PC-9 (cell line): ENCODE data around the gene BPIFB2. TPM values are rescaled to one million over a fixed set of nuclear protein-coding genes. Genes with fewer than 3 reads are reported as not detected.
"Not testable (repeated sequence)": the region's sequence is repeated elsewhere in the genome, so short reads cannot be mapped to it uniquely, and the experiment has no call there.

Experiments used
- BruUV-seq: library from RNA; stranded (reverse); fragments of 400-500 nt; replicated peaks from 2 replicates; lab custom pipeline; 2021; lab: Mats Ljungman, UMichigan
- CTCF ChIA-PET: fragments of 300-600 bp; sonication (Branson Sonifier 250); formaldehyde crosslinking; loops from one replicate; lab custom pipeline; 2022; ENCODE audit warnings: antibody characterized with exemption; lab: Charles Lee
- POLR2A ChIA-PET: fragments of 300-600 bp; sonication (Branson Sonifier 250); formaldehyde crosslinking; loops from one replicate; lab custom pipeline; 2022; ENCODE audit warnings: antibody characterized with exemption; ENCODE audit not compliant: unreplicated experiment; lab: Charles Lee
- DNase-seq, 2 experiments: peaks; one replicate each; pipeline versions ENCODE4 v3.0.0 to v3.0.0-alpha.2; 2015 to 2022; ENCODE audit warnings: mixed read lengths in 1 of 2
- H2AFZ ChIP-seq: fragments of 200-600 bp; sonication (generic); 2 replicates; pipeline ENCODE4 v1.8.1; 2017; ENCODE audit warnings: antibody characterized with exemption
- H3F3A ChIP-seq: fragments of 200-600 bp; sonication (generic); 2 replicates; pipeline ENCODE4 v1.8.1; 2017; ENCODE audit warnings: antibody characterized with exemption, mild to moderate bottlenecking, low read depth; ENCODE audit not compliant: insufficient read depth
- H3K27ac ChIP-seq: fragments of 200-600 bp; sonication (generic); 2 replicates; pipeline ENCODE4 v1.6.1; 2016; ENCODE audit warnings: mixed run types
- H3K27me3 ChIP-seq: fragments of 200-600 bp; sonication (generic); 2 replicates; pipeline ENCODE4 v1.6.1; 2016; ENCODE audit warnings: low read depth, mixed run types; ENCODE audit not compliant: insufficient read depth
- H3K36me3 ChIP-seq: fragments of 200-600 bp; sonication (generic); 2 replicates; pipeline ENCODE4 v1.6.1; 2016; ENCODE audit warnings: low read depth, mixed run types
- H3K4me1 ChIP-seq: fragments of 200-600 bp; sonication (generic); replicated peaks from 2 replicates; pipeline ENCODE4 v1.6.1; 2016; ENCODE audit warnings: mixed run types; ENCODE audit not compliant: insufficient read depth
- H3K4me2 ChIP-seq: fragments of 200-600 bp; sonication (generic); 2 replicates; pipeline ENCODE4 v1.6.1; 2017; ENCODE audit warnings: mixed run types
- H3K4me3 ChIP-seq: fragments of 200-600 bp; sonication (generic); 2 replicates; pipeline ENCODE4 v1.6.1; 2016; ENCODE audit warnings: mixed run types
- H3K79me2 ChIP-seq: fragments of 200-600 bp; sonication (generic); 2 replicates; pipeline ENCODE4 v1.6.1; 2017; ENCODE audit warnings: low read depth, mixed run types
- H3K9me2 ChIP-seq: fragments of 200-600 bp; sonication (generic); 2 replicates; pipeline ENCODE4 v1.8.1; 2017; ENCODE audit warnings: mild to moderate bottlenecking; ENCODE audit not compliant: insufficient read depth
- H3K9me3 ChIP-seq: fragments of 200-600 bp; sonication (generic); 2 replicates; pipeline ENCODE4 v1.8.1; 2016; ENCODE audit warnings: low read depth; ENCODE audit not compliant: insufficient read depth
- H4K20me1 ChIP-seq: fragments of 200-600 bp; sonication (generic); 2 replicates; pipeline ENCODE4 v1.8.1; 2017; ENCODE audit not compliant: insufficient read depth
- CTCF ChIP-seq: fragments of 200-600 bp; sonication (generic); conservative IDR thresholded peaks from 2 replicates; pipeline ENCODE4 v1.6.1; 2017; ENCODE audit warnings: mixed run types, antibody characterized with exemption, mild to moderate bottlenecking, moderate library complexity
- EZH2 ChIP-seq: fragments of 200-600 bp; sonication (generic); IDR thresholded peaks from 2 replicates; pipeline ENCODE4 v1.8.0; 2017; ENCODE audit warnings: antibody characterized with exemption, low read depth
- intact Hi-C: fragments of 100-400 bp; cut with micrococcal nuclease; formaldehyde crosslinking; loops from one replicate; pipeline ENCODE4 v1.10.0; 2022; ENCODE audit not compliant: unreplicated experiment
- total RNA-seq: library from RNA; stranded (reverse); gene quantifications from 2 replicates; pipeline ENCODE4 v1.2.3, GENCODE V29; 2021

Gene BPIFB2
- total RNA-seq, 1 experiment from 2014 or later, result not detected

GRCh38 chr20:32971703-32972161 lies 35.8 kb upstream of the BPIFB2 start:
- DNase-seq, result no peak
- Histone ChIP-seq H3K9me2 (no peaks in the 10 kb centered on the region), H3K27me3 (peaks cover 73% of the 10 kb centered on the region), H3K4me1 (no peaks in the 10 kb centered on the region), H3K9me3 (no peaks in the 10 kb centered on the region), H3K36me3 (no peaks in the 10 kb centered on the region), H3K4me2 (no peak overlapping the region), H3K27ac (no peak overlapping the region), H3K79me2 (no peaks in the 10 kb centered on the region), H3K4me3 (no peak overlapping the region), H2AFZ (no peak overlapping the region), H4K20me1 (no peaks in the 10 kb centered on the region), H3F3A (no peaks in the 10 kb centered on the region)
- BruUV-seq, result no TSS peak
- CTCF ChIA-PET, result no interaction called here
- intact Hi-C loops, result no loop called here
- POLR2A ChIA-PET, result no interaction called here
- TF ChIP-seq CTCF (no peak), EZH2 (no peak)

GRCh38 chr20:32972181-32973076 lies 35.1 kb upstream of the BPIFB2 start:
- Histone ChIP-seq H2AFZ (no peak overlapping the region), H3K27ac (no peak overlapping the region), H3K9me3 (no peaks in the 10 kb centered on the region), H3K4me1 (no peaks in the 10 kb centered on the region), H3K9me2 (no peaks in the 10 kb centered on the region), H3K79me2 (no peaks in the 10 kb centered on the region), H3K4me2 (no peak overlapping the region), H3K27me3 (peaks cover 73% of the 10 kb centered on the region), H4K20me1 (no peaks in the 10 kb centered on the region), H3F3A (no peaks in the 10 kb centered on the region), H3K4me3 (no peak overlapping the region), H3K36me3 (no peaks in the 10 kb centered on the region)
- TF ChIP-seq EZH2 (no peak), CTCF (no peak)
- intact Hi-C loops, result no loop called here
- DNase-seq, result no peak
- CTCF ChIA-PET, result no interaction called here
- BruUV-seq, result no TSS peak
- POLR2A ChIA-PET, result no interaction called here

- DNase-seq, result no peak
- BruUV-seq, result no TSS peak
- no peak overlapping the region for H3K27ac ChIP-seq
- ChIA-PET POLR2A (no interaction called here), CTCF (no interaction called here)
- intact Hi-C loops, result no loop called here
- H3K9me2 ChIP-seq, result no peaks in the 10 kb centered on the region
- H3K9me3 ChIP-seq, result no peaks in the 10 kb centered on the region
- no peaks in the 10 kb centered on the region for H3K79me2 ChIP-seq
- no peaks in the 10 kb centered on the region for H3K4me1 ChIP-seq
- H3K27me3 ChIP-seq, result peaks cover 73% of the 10 kb centered on the region
- H4K20me1 ChIP-seq, result no peaks in the 10 kb centered on the region
- H3K36me3 ChIP-seq, result no peaks in the 10 kb centered on the region
- H3K4me3 ChIP-seq, result no peak overlapping the region
- TF ChIP-seq CTCF (no peak), EZH2 (no peak)
- H3K4me2 ChIP-seq, result no peak overlapping the region
- H2AFZ ChIP-seq, result no peak overlapping the region
- no peaks in the 10 kb centered on the region for H3F3A ChIP-seq
Measured at GRCh38 chr20:32973077-32973717, 34.3 kb upstream of the BPIFB2 start.

GRCh38 chr20:32974204-32975064 lies 33.1 kb upstream of the BPIFB2 start:
- POLR2A ChIA-PET, CTCF ChIA-PET: not testable (repeated sequence)
- H3K27me3 ChIP-seq, result peaks cover 74% of the 10 kb centered on the region

More at GRCh38 chr20:32974204-32975064, 33.1 kb upstream of the BPIFB2 start:
- H3K36me3 ChIP-seq, H3K4me3 ChIP-seq, DNase-seq, H3K27ac ChIP-seq, BruUV-seq, H3F3A ChIP-seq, H3K9me3 ChIP-seq, H3K4me1 ChIP-seq, H3K9me2 ChIP-seq, H3K79me2 ChIP-seq, H3K4me2 ChIP-seq, H2AFZ ChIP-seq, intact Hi-C loops, H4K20me1 ChIP-seq: not testable (repeated sequence)
